ENCODE measurements around the gene DLGAP4.

DNA sequence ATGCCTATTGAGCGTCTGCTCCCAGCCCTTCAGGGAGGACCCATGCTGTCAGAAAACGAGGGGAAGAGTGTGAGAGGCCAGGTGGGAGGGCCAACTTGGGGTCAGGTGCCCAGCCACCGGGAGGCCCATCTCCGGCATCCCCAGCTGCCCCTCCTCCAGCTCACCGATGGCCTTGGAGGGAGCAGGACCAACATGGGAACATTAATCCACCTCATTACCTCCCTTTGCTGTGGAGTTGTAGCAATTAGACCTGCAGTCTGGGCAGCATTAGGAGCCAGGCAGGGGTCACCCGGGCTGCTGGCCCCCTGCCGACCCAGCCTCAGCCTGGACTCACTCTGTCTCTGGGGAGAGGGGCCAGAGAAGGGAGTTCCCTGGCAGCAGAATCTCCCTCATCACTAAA lies 25.1 kb downstream of the DLGAP4 start:
- no peak for TF ChIP-seq POLR2AphosphoS5 (IDR thresholded peaks at IDR 0.05; ENCODE audit: insufficient read depth in 1 of 2, low read depth in 1 of 2)
- TF ChIP-seq, protein P1, sequence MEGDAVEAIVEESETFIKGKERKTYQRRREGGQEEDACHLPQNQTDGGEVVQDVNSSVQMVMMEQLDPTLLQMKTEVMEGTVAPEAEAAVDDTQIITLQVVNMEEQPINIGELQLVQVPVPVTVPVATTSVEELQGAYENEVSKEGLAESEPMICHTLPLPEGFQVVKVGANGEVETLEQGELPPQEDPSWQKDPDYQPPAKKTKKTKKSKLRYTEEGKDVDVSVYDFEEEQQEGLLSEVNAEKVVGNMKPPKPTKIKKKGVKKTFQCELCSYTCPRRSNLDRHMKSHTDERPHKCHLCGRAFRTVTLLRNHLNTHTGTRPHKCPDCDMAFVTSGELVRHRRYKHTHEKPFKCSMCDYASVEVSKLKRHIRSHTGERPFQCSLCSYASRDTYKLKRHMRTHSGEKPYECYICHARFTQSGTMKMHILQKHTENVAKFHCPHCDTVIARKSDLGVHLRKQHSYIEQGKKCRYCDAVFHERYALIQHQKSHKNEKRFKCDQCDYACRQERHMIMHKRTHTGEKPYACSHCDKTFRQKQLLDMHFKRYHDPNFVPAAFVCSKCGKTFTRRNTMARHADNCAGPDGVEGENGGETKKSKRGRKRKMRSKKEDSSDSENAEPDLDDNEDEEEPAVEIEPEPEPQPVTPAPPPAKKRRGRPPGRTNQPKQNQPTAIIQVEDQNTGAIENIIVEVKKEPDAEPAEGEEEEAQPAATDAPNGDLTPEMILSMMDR (IDR thresholded peaks at IDR 0.05): no peak
- TF ChIP-seq POLR2A (IDR thresholded peaks at IDR 0.05): no peak
